HG03520 (cell line): ENCODE results near the gene GRK1.

ENCODE experiments used
- ATAC-seq: cut with Tn5 transposase; IDR thresholded peaks from one replicate; pipeline ENCODE4 v1.9.1; 2021; ENCODE audit warnings: mild to moderate bottlenecking, moderate library complexity; ENCODE audit not compliant: unreplicated experiment

The GRK1 gene

DNA sequence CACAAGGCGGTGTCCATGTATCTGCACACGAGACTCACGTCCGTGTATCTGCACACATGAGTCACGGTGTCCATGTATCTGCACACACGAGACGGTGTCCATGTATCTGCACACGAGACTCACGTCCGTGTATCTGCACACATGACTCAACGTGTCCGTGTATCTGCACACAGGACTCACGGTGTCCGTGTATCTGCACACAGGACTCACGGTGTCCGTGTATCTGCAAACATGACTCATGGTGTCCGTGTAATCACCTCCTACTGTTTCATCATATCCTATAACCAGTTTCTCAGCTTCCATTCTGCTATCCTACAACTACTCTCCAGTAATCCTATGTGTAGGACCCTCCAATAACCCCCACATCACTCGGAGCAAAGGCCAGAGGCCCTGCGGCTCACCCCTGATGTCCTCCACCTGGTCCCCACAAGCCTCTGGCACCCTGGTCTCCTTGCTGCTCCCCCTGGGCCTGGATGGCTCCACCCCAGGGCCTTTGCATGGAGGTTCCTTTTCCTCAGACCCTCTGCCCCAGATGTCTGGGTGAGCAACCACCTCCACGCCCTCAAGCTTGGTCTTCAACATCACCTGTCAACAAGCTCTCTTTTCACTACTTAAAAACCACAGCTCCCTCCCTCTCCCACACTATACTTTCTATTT, 89.5 kb downstream of the GRK1 start:
- no peak for ATAC-seq

DNA sequence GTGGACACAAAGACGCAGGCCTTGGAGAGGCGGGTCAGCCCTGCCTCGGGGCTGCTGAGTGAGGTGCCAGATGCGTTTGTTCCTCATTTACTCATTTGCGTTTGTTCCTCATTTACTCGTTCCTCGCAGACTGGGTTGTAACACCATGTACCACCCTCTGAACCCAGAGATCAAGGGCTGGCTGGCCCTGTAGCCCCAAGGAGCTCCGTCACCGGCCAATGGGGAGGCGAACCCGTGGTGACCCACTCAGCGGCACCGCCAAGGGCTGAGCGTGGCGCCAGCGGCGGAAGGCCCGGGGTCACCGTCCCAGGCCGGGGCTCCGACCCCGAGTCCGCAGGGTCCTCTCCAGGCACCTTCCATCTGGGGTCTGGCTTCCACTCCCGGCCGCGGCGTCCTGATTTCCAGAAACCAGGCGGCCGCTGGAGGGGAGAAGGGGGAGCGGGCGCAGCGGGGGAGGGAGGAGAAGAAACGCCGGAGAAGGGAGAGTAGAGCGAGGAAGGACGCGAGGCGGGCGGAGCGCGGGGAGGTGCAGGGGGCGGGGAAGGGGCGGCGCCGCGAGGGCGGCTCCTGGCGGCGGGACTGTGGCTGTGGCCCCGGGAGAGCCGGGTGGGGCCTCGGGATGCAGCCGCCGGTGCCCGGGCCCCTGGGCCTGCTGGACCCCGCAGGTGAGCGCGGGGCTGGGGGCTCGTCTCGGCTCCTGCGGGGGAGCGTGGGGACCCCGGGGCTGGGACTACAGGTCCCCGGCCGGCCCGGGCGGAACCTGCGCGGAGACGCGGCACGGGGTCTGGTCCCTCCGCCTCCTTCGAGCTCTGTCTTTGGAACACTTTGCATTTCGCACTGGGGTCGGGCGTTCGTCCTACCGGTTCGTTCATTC, 91.9 kb downstream of the GRK1 start, which contains the start of gene TMEM255B:
TMEM255B (plus strand) TSS at position 576 of the 874 bp plus-strand sequence; CDS start at position 620, 44 bp downstream.
- peak; percentile 76 for ATAC-seq

DNA sequence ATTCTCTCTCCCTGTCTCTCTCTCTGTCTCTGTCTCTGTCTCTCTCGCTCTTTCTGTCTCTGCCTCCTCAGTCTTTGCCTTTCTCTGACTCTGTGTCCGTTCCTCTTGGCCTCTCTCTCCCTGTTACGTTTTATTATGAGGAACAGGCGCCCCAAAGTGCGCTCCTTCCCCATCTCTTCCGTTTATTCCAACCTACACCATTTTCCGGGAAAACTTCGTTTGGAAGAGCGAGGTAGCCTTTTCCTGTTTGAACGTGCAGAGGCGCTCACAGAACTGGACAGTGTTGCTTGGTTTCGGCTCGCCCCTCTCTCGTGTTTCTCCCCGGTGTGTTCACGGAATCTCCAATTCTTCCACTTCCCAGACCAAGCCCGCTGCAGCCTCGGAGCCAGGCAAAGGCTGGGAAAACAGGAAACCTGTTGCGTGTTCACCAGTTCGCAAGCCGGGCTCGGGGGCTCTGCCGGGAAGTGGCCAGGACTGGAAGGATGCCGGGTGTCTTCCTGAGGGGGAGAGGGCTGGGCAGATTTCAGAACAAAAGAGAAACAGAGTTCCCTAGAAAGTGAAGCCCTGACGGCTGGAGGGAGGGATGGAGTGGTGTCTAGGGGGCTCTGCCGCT, 92.6 kb downstream of the GRK1 start:
- no peak for ATAC-seq

DNA sequence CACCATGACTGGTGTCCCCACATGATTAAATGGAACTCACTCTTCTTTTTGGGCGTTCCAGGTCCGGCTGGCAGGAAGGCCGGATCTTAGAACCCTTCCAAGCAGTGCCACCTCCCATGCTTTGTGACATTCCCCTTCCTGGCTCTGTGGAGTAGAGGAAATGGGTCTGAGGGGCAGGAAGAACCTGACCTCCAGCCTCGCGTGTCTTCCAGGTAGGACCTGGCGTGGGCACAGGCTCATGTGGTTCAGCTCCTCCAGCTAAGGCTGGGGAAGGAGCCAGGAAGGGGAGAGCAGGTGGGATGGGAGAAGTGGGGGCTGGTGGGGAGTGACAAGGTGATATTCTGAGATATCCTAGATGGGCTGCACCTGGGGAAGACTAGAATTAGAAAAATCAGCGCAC, 94.1 kb downstream of the GRK1 start:
- ATAC-seq: no peak

DNA sequence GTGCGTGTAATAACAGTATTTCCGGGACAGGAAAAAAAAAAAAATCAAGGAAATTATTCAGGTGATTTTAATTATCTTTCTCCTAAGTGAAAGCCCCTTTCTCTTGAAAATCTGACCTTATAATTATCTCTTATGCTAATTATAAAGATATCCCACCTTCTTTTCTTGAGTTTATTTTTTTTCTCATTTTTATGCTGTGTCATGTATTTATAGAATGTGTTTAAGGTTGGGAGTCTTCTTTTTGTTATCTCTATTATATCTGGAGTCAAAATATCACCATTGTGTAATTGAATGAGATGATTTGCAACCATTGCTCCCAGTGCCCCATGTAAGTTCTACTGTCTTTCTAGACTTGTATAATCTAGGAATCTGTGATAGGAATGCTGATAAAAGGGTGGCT, 95.1 kb downstream of the GRK1 start:
- ATAC-seq: no peak

DNA sequence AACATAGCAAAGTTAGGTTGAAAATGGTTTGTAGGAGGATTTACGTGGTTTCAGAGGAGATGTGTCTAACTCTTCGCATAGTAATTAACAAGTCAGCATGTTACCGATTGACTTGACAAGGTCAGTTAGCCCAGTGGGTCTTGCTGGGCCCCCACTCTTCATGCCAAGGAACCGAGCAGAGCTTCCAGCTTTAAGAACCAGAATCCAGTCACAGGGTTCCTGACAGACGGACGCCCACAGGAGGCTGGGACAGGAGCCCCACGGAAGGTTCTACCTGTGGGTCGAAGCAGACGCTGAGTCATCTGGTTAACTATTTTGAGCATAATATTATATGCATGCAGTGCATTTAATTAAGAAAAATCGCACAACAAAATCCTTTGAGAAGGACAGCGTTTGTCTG, 95.5 kb downstream of the GRK1 start:
- no peak for ATAC-seq

DNA sequence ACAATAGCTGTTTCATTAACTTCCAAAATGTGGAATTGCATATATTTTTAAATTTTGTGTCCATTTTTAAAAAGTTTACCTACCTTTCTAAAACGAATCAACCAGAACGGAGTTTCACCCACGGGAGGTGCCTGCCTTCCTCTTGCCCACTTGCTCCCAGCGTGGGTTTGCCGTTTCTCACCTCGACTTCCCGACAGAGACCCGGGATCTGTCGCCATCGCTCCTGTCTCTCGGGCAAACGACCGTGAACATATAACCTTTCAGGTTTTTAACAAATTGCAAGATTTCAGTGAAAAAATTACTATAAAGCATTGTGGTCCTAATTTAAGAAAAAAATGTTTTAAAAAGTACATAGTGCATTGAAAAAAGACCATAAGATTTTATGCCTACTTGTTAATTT, 96.2 kb downstream of the GRK1 start:
- no peak for ATAC-seq

DNA sequence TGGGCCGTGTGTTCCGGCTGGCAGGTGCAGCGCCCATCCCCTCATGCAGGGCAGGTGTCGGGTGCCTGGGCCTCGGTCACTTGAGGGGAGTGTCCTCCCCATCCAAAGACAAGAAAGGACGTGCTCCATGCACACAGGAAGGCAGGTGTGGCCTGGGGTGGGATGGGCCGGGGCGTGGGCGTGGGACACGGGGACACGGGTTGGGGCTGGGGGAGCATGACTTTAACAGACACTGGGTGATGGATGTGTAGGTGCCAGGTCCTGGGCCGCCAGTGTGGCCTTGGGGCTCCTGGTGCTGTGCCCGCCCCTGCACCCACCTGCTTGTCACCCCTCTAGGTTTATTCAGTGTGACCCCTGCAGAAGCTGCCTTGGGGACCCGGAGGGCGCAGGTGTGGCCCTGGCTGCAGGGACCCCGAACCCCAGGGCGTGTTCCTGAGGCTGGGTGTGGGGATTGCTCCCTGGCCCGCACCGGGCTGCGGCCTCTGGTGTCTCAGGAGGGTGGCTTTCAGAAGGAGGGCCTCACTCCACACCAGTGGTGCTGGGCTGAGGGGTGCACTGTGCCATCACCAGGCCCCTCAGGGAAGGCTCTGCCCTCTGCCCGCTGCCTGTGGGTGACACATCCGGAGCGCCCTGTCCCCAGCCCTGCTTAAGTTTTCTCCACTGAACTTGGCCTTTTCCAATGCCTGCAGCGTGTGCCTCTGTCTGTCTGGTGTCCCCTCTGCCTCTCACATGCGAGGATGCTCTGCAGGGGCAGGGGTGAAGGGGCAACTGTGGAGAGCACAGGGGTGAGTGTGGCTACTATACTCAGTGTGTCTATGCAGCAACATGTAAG, 97.2 kb downstream of the GRK1 start:
- ATAC-seq: no peak

DNA sequence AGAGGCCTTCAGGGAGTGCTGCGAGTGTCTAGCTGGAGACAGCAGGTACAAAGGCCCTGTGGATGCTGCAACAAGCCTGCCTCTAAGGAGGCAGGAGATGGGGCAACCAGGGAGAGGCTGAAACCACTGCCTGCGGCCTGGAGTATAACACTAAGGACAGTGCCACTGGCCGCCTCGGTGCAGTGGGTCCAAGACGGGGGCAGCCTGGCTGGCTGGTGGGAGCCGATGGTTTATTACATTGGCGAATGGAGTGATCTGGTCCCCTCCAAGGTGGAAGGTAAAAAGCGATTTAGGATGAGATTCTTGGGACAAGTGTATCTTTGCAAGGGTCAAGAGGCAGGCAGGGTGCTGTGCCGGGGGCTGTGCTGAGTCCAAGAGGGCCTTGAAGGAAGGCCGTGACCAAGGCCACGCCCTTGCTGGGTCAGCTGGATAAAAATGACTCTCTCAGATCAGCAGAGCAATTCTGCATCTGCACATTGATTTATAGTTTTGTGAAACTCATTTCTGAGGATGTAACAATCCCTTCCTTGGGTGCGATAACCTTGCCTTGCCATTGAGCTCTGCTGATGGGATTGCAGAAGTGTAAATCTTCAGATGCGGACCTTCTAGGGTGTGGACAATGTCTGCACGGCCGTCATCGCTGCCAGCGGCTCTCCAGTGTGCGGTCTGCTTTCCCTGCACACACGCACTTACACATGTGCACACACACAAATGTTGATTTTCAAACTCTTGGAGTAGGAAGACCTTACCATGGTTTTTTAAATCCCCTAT, 98.0 kb downstream of the GRK1 start:
- ATAC-seq: no peak

DNA sequence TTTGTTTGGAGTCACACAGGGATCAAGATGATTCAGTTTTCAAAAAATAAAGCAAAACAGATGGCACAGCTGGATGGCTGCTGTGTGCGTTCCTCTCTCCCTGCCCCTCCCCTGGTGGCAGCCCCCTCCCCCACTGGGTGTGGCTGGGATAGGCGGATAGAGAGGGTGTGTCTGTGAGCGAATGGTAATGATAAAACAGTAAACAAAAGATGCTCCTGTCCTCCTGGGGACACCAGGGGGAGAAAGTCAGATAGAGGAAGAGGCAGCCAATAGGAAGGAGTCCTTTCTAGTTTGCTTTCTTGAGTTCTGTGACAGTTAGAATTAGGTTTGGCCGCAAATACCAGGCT, 98.5 kb downstream of the GRK1 start:
- ATAC-seq: no peak

DNA sequence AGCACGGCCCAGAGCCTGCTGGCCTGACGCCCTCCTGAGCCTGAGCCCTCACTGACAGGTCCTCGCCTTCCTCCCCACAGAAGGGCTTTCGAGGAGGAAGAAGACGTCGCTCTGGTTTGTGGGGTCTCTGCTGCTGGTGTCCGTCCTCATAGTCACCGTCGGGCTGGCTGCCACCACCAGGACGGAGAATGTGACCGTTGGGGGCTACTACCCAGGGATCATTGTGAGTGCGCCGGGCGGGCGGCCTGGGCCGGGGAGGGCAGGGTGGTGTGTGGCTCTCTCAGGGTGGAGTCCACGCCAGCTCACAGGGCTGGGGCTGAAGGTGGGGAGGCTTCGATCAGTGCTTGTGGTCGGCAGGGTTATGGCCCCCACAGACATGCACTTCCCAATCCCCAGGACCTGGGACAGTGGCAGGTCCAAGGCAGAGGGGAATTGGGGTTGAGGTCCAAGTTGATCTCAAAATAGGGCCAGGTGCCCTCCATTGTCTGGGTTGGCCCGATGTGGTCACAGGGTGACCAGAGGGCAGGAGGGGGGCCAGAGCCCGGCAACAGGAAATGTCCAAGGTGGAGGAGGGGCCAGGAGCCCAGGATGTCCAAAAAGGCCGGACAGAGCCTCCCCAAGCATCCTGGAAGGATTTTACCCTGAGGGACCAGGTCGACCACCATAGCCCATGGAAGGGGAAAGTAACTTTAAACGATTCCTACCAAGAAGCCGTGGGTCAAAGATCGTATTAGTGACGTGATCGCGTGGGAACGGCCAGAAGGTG, 99.2 kb downstream of the GRK1 start:
- no peak for ATAC-seq

DNA sequence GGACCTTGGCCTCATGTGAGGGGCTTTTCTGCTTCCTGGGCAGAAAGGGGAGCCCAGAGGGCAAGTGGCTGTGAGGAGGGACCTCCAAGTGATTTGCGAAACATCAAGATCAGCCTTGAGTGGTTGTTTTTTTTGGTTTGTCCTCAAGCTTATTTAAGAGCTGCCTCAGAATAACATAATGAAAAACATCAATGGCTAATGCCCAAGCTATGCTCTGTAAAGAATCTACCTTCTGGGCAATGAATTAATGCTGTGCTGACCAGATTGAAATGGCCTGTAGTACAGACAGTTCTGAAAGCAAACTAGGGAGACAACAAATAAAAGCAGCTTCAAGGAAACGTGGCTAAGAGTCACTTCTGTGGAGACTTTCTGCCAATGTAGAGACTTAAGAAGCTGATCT, 100.3 kb downstream of the GRK1 start:
- no peak for ATAC-seq

DNA sequence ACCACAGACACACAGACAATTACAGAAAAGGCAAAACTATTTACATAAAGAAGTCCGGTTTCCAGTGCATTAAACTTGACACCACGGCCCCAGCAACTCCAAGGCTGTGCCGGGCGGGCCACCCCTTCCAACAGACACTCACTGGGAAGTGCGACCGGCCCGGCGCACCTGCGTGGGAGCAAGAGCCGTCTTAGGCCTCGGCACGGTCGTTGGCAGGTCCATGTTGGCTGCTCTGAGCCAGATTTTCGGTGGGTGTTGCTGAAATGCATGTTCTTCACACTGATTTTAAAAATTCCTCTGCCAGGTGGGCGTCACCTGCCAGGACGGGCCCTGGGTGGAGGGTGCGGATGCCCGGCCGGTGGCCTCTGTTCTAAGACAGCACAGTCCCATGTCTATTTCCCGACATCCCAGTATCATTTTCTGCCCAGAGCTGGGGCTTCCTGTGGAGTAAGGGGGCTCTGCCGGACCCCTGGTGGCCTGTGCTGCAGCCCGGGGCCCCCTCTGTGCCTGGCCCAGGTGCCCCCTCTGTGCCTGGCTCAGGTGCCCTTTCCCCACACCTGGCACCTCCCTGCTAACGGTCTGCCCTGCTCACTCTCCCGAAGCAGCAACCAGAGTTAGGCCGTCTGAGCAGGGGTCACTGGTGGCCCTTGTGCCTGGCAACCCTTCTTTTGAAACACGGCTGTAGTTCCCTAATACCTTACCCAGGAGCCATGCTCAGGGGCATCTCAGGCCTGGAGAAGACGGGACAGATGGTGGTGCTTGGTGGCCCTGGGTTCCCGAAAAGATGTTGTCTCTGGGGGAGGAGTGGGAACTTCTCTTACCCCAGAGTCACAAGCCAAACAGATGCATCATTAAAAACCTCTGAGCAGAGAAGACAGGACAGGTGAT, 101.2 kb downstream of the GRK1 start:
- no peak for ATAC-seq

DNA sequence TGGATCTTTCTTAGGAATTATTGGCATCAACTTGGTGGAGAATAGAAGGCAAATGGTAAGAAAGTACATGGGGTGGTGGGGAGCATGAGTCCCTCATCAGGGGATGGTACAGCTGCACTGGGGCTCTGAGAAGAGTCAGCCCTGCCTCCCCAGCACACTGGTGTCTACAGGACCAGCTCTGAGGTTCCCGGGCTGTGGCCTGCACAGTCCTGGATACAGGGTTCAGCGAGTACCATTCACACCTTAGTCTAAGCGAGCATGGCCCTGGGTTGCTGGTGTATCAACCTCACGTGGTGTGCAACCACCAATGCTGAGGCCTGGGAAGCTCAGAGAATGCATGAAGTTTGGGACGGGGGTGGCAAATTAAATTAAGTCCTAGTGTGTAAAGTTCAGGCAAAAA, 102.1 kb downstream of the GRK1 start:
- ATAC-seq: no peak

DNA sequence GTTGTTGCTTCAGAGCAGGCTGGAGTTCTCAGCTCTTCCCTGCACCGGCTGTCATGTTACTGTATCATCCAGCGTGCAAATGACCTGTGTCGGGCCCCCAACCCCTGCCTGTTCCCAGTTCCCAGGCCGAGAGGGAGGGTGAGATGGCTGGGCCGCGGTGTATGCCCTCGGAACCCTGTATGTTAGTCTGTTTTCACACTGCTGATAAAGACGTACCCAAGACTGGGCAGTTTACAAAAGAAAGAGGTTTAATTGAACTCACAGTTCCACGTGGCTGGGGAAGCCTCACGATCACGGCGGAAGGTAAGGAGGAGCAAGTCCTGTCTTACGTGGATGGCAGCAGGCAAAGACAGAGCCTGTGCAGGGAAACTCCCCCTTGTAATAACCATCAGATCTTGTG, 102.9 kb downstream of the GRK1 start:
- ATAC-seq: no peak

DNA sequence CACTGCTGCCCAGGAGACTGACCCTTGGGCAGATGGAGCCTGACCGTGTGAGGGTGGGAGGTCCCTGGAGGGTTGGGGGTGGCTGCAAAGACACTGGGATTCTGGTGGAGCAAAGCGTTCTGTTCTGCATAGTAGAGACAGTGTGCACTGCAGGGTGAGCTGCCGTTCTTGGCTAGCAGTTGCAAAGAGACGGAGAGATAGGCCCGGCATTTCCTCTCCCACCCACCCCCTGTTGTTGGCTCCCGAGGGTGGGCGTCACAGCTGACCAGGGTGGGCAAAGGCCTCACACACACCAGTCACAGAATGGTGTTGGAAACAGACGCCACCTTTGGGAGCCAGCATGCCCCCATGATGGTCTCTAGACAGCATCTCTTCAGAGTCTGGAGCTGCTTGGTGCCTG, 103.4 kb downstream of the GRK1 start:
- no peak for ATAC-seq

DNA sequence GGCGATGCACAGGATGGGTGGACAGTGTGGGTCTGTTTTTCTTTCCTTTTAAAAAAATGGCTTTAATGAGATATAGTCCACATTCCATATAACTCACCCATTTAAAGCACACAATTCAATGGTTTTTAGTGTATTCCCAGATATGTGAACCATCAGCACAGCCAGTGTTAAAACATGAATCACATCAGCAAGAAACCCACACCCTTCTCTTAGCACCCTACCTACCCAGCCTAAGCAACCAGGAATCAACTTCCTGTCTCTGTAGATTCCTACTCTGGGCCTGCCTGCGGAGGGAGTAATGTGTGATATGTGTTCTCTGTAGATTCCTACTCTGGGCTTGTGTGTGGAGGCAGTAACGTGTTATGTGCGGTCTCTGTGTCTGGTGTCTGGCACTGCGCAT, 103.9 kb downstream of the GRK1 start:
- no peak for ATAC-seq

DNA sequence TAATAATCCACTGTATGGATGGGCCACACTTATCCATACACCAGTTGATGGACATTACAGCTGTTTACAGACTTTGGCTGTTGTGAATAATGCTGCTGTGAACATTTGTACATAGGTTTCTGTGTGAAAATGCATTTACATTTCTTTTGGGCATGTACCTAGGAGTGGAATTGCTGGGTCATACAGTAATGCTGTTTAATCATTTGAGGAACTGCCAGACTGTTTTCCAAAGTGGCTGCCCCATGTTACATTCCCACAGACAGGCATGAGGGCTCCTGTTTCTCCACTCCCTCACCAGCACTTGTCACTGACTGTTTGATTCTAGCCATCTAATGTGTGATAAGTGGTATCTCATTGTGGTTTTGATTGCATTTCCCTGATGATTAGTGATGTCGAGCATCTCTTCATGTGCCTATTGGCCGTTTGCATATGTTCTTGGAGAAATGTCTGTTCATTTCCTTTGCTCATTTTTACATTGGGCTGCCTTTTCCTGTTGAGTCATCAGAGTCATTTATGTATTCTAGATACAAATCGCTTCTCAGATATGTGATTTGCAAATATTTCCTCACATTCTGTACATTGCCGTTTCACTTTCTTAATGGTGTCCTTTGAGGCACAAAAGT, 104.8 kb downstream of the GRK1 start:
- no peak for ATAC-seq
